Adrenal gland (tissue), 12 donors: ENCODE data around the gene MIOX. TPM values are rescaled to one million over a fixed set of nuclear protein-coding genes. Genes with fewer than 3 reads are reported as not detected.

Source experiments
- DNase-seq, 7 donors: peaks; one replicate each; pipeline ENCODE4 v3.0.0-alpha.2; 2019 to 2020
- H3K27ac ChIP-seq, 5 donors: fragments of 200-600 bp; sonication (generic) in 4 of 5; 1 replicate in 3 of 5; 2 replicates in 2 of 5; pipeline versions ENCODE4 v1.5.1 to v1.8.0; 2016 to 2020; ENCODE audit warnings: mild to moderate bottlenecking in 1 of 5
- H3K27me3 ChIP-seq: fragments of 200-600 bp; 2 replicates; pipeline ENCODE4 v1.8.0; 2021
- H3K36me3 ChIP-seq, 2 donors: fragments of 200-600 bp; replicated peaks in 1 of 2; 1 replicate in 1 of 2; 2 replicates in 1 of 2; pipeline versions ENCODE4 v1.5.1 to v1.8.0; 2018 to 2022
- H3K4me1 ChIP-seq, 2 donors: fragments of 200-600 bp; replicated peaks in 1 of 2; 1 replicate in 1 of 2; 2 replicates in 1 of 2; pipeline versions ENCODE4 v1.5.1 to v1.8.0; 2018 to 2021
- H3K4me3 ChIP-seq, 4 donors: fragments of 200-600 bp; sonication (generic) in 3 of 4; one replicate each; pipeline ENCODE4 v1.5.1; 2016 to 2018
- H3K9me3 ChIP-seq, 3 donors: fragments of 200-600 bp; sonication (generic) in 1 of 3; replicated peaks in 1 of 3; 1 replicate in 2 of 3; 2 replicates in 1 of 3; pipeline versions ENCODE4 v1.5.1 to v1.8.0; 2016 to 2021
- POLR2A ChIP-seq, 2 donors: fragments of 450-650 bp; IDR thresholded peaks; one replicate each; pipeline ENCODE4 v1.6.1; 2017; ENCODE audit warnings: antibody characterized with exemption in 2 of 2, mild to moderate bottlenecking in 2 of 2, moderate library complexity in 1 of 2
- WGBS, 4 donors: extraction: QIAGEN DNeasy Blood & Tissue Kit in 2 of 4; methylation state at CpG; one replicate each; pipeline versions ENCODE4 v1.1.5 to v1.1.7; 2013 to 2017; 5-methylcytosine and 5-hydroxymethylcytosine counted together
- intact Hi-C, 2 donors: fragments of 100-400 bp; cut with DNase I; formaldehyde crosslinking; loops; one replicate each; pipeline versions ENCODE4 v1.14.1 to v1.15.0; 2022 to 2023
- polyA plus RNA-seq, 3 donors: library from polyadenylated mRNA; stranded (reverse); fragments of 200-250 nt in 2 of 3; fragments of 350-450 nt in 1 of 3; fragmentation: Illumina TruSeq in 1 of 3; extraction: RNeasy Lipid Tissue Mini Kit (QIAGEN cat#74804) in 1 of 3; gene quantifications; one replicate each; pipeline ENCODE4 v1.2.3, GENCODE V29; 2013 to 2014
- total RNA-seq, 9 donors: library from RNA; depleted of rRNA in 4 of 9; stranded (reverse); fragments of >200 nt in 4 of 9; fragments of 120-200 nt in 1 of 9; fragmentation: NEBNext Ultra II Directional in 1 of 9; extraction: Animal tissue kit (Norgen Biotek cat#: 25700) in 1 of 9; gene quantifications; one replicate each; pipeline versions ENCODE4 v1.1.0 to v1.2.4, GENCODE V29; 2013 to 2023
- TF ChIP-seq, protein P1 (sequence below), 6 experiments: fragments of 450-650 bp in 4 of 6; fragments of 200-600 bp in 2 of 6; sonication (generic) in 1 of 6; IDR thresholded peaks; 1 replicate in 5 of 6; 2 replicates in 1 of 6; pipeline versions ENCODE4 v1.5.1 to v1.8.0; 2016 to 2021; ENCODE audit warnings: antibody characterized with exemption in 6 of 6, mild to moderate bottlenecking in 2 of 6, moderate library complexity in 1 of 6
- donor health status: healthy with polysubstance abuse.
- donor health status: Bipolar disorder and iron deficiency.
- donor health status: DM: yes; HTN: yes; CAD: no.
- donor health status: DM: no; HTN: no; CAD: no.
- donor health status: DM: no; HTN: no; CAD: no.
- donor health status: DM: yes; HTN: yes; CAD: no.

Gene MIOX
- total and polyA plus RNA-seq, 12 donors: not detected

DNA sequence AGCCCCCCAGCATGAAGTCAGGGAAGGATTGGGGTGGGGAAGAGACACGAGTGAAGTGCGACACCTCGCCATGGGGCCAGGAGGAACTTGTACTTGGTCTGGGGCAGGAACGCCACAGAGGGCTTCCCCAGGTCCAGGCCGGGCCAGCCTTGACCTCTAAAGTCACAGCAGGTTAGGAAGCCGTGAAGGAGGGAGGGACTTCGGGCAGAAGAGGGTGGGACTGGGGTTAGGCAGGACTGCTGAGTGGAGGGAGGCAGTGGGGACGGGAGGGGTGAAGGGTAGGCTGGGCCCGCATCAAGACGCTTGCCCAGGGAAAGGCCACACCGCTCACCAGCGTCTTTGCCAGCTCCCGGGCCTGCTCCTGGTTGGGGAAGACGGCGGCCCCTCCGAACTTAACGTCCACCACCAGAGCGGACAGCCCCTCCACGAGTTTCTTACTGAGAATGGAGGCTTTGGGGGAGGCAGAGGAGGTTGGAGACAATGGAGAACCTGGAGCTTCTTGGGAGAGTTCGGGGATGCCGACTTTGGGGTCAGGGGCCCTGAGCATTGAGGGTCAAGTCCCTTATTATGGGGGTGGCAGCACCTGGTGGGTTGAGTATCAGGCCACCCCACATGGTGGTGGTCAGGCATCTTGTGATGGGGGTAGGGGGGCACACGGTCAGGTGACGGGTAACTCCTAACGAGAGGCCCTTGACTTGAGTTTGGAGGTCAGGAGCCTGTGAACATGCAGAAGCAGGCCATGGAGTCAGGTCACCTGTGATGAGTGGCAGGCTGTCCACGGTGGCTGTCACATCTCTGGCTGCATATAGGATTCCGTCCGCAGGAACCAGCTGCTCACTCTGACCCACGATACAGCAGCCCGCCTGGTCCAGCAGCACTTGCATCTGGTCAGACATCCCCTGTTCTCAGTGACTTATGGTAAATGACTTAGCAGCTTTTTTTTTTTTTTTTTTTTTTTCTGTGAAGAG, 40.5 kb downstream of the MIOX start:
- intact Hi-C loops: no loop called here
- Histone ChIP-seq H3K4me3 (peak overlapping the region in 3 of 4 donors; percentile 26 to 83 (median 51)), H3K4me1 (peaks cover 36 to 37% of the 10 kb centered on the region in 2 donors), H3K36me3 (peaks cover 0 to 20% of the 10 kb centered on the region in 2 donors), H3K27ac (peak overlapping the region in 4 of 5 donors; percentile 85 to 97 (median 90)), H3K9me3 (no peaks in the 10 kb centered on the region), H3K27me3 (no peaks in the 10 kb centered on the region)
- peak; percentile 48 to 72 (median 67) for DNase-seq
- peak in 1 of 2 donors; percentile 6 for TF ChIP-seq POLR2A (IDR thresholded peaks at IDR 0.05)
- TF ChIP-seq, protein P1, sequence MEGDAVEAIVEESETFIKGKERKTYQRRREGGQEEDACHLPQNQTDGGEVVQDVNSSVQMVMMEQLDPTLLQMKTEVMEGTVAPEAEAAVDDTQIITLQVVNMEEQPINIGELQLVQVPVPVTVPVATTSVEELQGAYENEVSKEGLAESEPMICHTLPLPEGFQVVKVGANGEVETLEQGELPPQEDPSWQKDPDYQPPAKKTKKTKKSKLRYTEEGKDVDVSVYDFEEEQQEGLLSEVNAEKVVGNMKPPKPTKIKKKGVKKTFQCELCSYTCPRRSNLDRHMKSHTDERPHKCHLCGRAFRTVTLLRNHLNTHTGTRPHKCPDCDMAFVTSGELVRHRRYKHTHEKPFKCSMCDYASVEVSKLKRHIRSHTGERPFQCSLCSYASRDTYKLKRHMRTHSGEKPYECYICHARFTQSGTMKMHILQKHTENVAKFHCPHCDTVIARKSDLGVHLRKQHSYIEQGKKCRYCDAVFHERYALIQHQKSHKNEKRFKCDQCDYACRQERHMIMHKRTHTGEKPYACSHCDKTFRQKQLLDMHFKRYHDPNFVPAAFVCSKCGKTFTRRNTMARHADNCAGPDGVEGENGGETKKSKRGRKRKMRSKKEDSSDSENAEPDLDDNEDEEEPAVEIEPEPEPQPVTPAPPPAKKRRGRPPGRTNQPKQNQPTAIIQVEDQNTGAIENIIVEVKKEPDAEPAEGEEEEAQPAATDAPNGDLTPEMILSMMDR (IDR thresholded peaks at IDR 0.05): no peak
- 47 to 56% (median 52%) methylated on average over 14 to 29 of the region's 29 CpGs for WGBS, 4 donors

DNA sequence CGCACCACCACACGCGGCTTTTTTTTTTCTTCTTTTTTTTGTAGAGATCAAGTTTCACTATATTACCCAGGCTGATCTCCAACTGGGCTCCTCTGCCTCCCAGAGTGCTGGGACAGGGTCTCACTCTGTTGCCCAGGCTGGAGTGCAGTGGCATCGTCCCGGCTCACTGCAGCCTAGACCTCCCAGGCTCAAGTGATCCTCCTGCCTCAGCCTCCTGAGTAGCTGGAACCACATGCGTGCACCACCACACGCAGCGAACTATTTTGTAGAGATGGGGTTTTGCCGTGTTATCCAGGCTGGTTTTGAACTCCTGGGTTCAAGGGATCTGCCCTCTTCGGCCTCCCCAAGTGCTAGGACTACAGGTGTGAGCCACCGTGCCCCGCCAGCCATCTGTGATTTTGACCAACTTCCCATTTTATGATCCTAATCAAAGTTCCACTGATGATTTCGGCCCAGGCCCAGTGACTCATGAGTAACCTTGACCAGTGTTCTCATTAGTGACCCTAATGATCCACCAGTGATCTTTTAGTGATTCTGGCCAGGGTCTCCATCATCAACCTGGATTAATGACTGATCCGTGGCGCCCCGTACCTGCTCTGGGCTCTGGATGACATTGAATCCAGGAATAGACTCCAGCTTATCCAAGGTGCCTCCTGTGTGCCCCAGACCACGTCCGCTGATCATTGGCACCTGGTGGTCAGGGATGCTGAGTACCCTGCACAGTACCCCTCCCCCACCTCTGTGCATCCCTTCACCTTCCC, 41.4 kb downstream of the MIOX start:
- TF ChIP-seq POLR2A (IDR thresholded peaks at IDR 0.05): no peak
- TF ChIP-seq, protein P1 (IDR thresholded peaks at IDR 0.05): no peak
- intact Hi-C loops: no loop called here
- Histone ChIP-seq H3K27ac (peak overlapping the region in 2 of 5 donors; percentile 91 to 95), H3K9me3 (no peaks in the 10 kb centered on the region), H3K36me3 (peaks cover 0 to 10% of the 10 kb centered on the region in 2 donors), H3K27me3 (no peaks in the 10 kb centered on the region), H3K4me1 (peaks cover 37 to 41% of the 10 kb centered on the region in 2 donors), H3K4me3 (peak overlapping the region in 1 of 4 donors; percentile 69)
- peak in 1 of 7 donors; percentile 49 for DNase-seq
- WGBS, 4 donors: 70 to 78% (median 75%) methylated on average over 16 to 18 of the region's 18 CpGs

DNA sequence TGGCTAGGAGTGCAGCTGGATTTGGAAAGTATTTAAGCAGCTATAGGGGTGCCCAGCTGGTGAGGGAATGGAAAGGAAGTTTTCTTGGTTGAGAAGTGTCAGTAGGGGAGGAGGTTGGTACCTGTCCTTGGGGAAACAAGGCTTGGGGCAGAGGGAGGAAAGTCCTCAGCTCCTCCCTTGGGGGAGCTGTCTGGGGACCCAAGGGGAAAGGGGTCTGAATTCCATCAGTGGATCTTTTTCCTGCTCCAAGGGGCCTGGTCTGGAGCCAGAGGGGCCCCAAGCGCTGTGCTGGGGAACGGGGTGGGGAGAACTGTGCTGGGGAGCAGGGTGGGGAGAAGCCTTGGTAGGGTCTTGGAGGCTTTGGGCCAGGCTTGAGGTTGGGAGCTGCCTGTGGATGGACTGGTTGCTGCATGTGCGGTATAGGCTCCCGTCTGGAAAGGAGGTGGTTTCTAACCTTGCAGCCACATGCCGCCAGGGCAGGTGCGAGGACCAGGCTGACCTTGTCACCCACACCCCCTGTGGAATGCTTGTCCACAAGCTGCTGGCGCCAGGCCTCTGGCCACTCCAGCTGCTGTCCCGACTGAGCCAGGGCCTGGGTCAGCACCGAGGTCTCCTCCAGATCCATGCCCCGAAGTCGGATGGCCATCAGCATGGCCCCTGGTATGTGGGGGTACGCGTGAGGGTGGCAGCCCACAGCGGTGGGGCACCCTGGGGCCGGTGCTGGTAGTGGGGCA, 42.2 kb downstream of the MIOX start:
- peak overlapping the region in 3 of 5 donors; percentile 77 to 95 (median 91) for H3K27ac ChIP-seq
- H3K27me3 ChIP-seq: no peaks in the 10 kb centered on the region
- DNase-seq: peak in 4 of 7 donors; percentile 29 to 61 (median 52)
- H3K4me1 ChIP-seq: peaks cover 37 to 42% of the 10 kb centered on the region in 2 donors
- TF ChIP-seq POLR2A (IDR thresholded peaks at IDR 0.05): peak in 1 of 2 donors; percentile 15
- TF ChIP-seq, protein P1 (IDR thresholded peaks at IDR 0.05): no peak
- intact Hi-C loops: no loop called here
- peak overlapping the region in 1 of 4 donors; percentile 69 for H3K4me3 ChIP-seq
- no peaks in the 10 kb centered on the region for H3K9me3 ChIP-seq
- H3K36me3 ChIP-seq: peaks cover 0 to 2% of the 10 kb centered on the region in 2 donors
- 47 to 100% (median 55%) methylated on average over 1 to 15 of the region's 15 CpGs for WGBS, 4 donors
